ENCODE data around the gene WDR90.

The WDR90 gene

DNA sequence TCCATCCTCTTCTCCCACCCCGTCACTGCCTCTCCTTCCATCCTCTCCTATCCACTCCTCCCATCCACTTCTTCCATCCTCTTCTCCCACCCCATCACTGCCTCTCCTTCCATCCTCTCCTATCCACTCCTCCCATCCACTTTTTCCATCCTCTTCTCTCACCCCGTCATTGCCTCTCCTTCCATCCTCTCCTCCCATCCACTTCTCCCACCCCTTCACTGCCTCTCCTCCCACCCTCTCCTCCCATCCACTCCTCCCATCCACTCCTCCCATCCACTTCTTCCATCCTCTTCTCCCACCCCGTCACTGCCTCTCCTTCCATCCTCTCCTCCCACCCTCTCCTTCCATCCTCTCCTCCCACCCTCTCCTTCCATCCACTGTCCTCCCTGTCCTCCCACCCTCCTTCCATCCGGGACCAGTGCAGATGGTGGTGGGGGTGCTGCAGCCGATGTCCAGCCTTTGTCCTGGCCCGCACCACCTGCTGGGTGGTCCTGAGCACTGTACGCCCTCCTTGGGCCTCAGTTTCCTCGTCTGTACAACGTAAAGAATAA, 17.3 kb upstream of the WDR90 start (continued):
- TF ChIP-seq, protein P1, sequence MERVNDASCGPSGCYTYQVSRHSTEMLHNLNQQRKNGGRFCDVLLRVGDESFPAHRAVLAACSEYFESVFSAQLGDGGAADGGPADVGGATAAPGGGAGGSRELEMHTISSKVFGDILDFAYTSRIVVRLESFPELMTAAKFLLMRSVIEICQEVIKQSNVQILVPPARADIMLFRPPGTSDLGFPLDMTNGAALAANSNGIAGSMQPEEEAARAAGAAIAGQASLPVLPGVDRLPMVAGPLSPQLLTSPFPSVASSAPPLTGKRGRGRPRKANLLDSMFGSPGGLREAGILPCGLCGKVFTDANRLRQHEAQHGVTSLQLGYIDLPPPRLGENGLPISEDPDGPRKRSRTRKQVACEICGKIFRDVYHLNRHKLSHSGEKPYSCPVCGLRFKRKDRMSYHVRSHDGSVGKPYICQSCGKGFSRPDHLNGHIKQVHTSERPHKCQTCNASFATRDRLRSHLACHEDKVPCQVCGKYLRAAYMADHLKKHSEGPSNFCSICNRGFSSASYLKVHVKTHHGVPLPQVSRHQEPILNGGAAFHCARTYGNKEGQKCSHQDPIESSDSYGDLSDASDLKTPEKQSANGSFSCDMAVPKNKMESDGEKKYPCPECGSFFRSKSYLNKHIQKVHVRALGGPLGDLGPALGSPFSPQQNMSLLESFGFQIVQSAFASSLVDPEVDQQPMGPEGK (tag by site-specific recombination; IDR thresholded peaks at IDR 0.05): no peak
- TF ChIP-seq ZBTB17 (tag by site-specific recombination; IDR thresholded peaks at IDR 0.05) (peak; percentile 22; the same call in 1 of the 2 replicates), SP3 (tag by site-specific recombination; IDR thresholded peaks at IDR 0.05) (peak; percentile 85), BCL11A (tag by site-specific recombination; IDR thresholded peaks at IDR 0.05; ENCODE audit: low read depth) (no peak)
- TF ChIP-seq, protein P2, sequence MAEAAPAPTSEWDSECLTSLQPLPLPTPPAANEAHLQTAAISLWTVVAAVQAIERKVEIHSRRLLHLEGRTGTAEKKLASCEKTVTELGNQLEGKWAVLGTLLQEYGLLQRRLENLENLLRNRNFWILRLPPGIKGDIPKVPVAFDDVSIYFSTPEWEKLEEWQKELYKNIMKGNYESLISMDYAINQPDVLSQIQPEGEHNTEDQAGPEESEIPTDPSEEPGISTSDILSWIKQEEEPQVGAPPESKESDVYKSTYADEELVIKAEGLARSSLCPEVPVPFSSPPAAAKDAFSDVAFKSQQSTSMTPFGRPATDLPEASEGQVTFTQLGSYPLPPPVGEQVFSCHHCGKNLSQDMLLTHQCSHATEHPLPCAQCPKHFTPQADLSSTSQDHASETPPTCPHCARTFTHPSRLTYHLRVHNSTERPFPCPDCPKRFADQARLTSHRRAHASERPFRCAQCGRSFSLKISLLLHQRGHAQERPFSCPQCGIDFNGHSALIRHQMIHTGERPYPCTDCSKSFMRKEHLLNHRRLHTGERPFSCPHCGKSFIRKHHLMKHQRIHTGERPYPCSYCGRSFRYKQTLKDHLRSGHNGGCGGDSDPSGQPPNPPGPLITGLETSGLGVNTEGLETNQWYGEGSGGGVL (tag by site-specific recombination; IDR thresholded peaks at IDR 0.05): 0 out of 2 replicates have a peak, but pooled peaks have one; percentile 26

DNA sequence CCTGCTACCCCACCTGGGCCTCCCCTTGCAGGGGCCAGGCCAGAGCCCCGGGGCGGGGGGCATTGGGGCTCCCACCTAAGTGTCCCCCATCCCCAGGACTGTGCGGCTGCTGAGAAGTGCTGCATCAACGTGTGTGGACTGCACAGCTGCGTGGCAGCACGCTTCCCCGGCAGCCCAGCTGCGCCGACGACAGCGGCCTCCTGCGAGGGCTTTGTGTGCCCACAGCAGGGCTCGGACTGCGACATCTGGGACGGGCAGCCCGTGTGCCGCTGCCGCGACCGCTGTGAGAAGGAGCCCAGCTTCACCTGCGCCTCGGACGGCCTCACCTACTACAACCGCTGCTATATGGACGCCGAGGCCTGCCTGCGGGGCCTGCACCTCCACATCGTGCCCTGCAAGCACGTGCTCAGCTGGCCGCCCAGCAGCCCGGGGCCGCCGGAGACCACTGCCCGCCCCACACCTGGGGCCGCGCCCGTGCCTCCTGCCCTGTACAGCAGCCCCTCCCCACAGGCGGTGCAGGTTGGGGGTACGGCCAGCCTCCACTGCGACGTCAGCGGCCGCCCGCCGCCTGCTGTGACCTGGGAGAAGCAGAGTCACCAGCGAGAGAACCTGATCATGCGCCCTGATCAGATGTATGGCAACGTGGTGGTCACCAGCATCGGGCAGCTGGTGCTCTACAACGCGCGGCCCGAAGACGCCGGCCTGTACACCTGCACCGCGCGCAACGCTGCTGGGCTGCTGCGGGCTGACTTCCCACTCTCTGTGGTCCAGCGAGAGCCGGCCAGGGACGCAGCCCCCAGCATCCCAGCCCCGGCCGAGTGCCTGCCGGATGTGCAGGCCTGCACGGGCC, 16.5 kb upstream of the WDR90 start:
- Histone ChIP-seq H3K36me3 (ENCODE audit: control insufficient read depth in 2 of 2, insufficient read depth in 1 of 2, low read length in 2 of 2) (peaks cover 0 to 20% of the 10 kb centered on the region in 2 experiments; a peak in 1 of 3 replicates), H3K9me3 (ENCODE audit: control insufficient read depth, insufficient read depth, low read depth, low read length) (no peaks in the 10 kb centered on the region), H3K4me1 (ENCODE audit: control insufficient read depth, insufficient read depth, low read length) (peaks cover 4% of the 10 kb centered on the region; the same call in 1 of the 2 replicates), H3K4me3 (ENCODE audit: low read depth, low read length) (no peak overlapping the region), H3K27ac (ENCODE audit: extremely low read depth, low read depth, low read length) (no peak overlapping the region)
- TF ChIP-seq ZNF600 (tag by site-specific recombination; IDR thresholded peaks at IDR 0.05): peak; percentile 75; the same call in 1 of the 2 replicates
- TF ChIP-seq, protein P3, sequence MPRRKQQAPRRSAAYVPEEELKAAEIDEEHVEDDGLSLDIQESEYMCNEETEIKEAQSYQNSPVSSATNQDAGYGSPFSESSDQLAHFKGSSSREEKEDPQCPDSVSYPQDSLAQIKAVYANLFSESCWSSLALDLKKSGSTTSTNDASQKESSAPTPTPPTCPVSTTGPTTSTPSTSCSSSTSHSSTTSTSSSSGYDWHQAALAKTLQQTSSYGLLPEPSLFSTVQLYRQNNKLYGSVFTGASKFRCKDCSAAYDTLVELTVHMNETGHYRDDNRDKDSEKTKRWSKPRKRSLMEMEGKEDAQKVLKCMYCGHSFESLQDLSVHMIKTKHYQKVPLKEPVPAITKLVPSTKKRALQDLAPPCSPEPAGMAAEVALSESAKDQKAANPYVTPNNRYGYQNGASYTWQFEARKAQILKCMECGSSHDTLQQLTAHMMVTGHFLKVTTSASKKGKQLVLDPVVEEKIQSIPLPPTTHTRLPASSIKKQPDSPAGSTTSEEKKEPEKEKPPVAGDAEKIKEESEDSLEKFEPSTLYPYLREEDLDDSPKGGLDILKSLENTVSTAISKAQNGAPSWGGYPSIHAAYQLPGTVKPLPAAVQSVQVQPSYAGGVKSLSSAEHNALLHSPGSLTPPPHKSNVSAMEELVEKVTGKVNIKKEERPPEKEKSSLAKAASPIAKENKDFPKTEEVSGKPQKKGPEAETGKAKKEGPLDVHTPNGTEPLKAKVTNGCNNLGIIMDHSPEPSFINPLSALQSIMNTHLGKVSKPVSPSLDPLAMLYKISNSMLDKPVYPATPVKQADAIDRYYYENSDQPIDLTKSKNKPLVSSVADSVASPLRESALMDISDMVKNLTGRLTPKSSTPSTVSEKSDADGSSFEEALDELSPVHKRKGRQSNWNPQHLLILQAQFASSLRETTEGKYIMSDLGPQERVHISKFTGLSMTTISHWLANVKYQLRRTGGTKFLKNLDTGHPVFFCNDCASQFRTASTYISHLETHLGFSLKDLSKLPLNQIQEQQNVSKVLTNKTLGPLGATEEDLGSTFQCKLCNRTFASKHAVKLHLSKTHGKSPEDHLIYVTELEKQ (tag by site-specific recombination; IDR thresholded peaks at IDR 0.05; ENCODE audit: borderline replicate concordance): no peak
- CTCF ChIA-PET: no interaction called here
- POLR2A ChIA-PET: interaction anchor here (1.3 kb wide), 1 partner anchor 8 kb away, joined by 3 read pairs; no protein-coding TSS in a partner anchor

DNA sequence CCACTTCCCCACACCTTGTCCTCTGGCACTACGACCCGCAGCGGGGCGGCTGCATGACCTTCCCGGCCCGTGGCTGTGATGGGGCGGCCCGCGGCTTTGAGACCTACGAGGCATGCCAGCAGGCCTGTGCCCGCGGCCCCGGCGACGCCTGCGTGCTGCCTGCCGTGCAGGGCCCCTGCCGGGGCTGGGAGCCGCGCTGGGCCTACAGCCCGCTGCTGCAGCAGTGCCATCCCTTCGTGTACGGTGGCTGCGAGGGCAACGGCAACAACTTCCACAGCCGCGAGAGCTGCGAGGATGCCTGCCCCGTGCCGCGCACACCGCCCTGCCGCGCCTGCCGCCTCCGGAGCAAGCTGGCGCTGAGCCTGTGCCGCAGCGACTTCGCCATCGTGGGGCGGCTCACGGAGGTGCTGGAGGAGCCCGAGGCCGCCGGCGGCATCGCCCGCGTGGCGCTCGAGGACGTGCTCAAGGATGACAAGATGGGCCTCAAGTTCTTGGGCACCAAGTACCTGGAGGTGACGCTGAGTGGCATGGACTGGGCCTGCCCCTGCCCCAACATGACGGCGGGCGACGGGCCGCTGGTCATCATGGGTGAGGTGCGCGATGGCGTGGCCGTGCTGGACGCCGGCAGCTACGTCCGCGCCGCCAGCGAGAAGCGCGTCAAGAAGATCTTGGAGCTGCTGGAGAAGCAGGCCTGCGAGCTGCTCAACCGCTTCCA, 15.7 kb upstream of the WDR90 start:
- no peaks in the 10 kb centered on the region for H3K9me3 ChIP-seq (ENCODE audit: control insufficient read depth, insufficient read depth, low read depth, low read length)
- ChIA-PET POLR2A (interaction anchor here (1.3 kb wide), 1 partner anchor 9 kb away, joined by 3 read pairs; no protein-coding TSS in a partner anchor), CTCF (no interaction called here)
- peaks cover 0 to 20% of the 10 kb centered on the region in 2 experiments; a peak in 1 of 3 replicates for H3K36me3 ChIP-seq (ENCODE audit: control insufficient read depth in 2 of 2, insufficient read depth in 1 of 2, low read length in 2 of 2)
- no peak for TF ChIP-seq KLF16 (tag by site-specific recombination; IDR thresholded peaks at IDR 0.05)
- peak; percentile 65 for TF ChIP-seq ZBTB6 (tag by site-specific recombination; IDR thresholded peaks at IDR 0.05)
- H3K4me3 ChIP-seq (ENCODE audit: low read depth, low read length): no peak overlapping the region
- peaks cover 4% of the 10 kb centered on the region; the same call in 1 of the 2 replicates for H3K4me1 ChIP-seq (ENCODE audit: control insufficient read depth, insufficient read depth, low read length)
- H3K27ac ChIP-seq (ENCODE audit: extremely low read depth, low read depth, low read length): no peak overlapping the region

All from HEK293 (cell line).